Muscle of leg (tissue), 11 donors: ENCODE measurements around the gene AP1S2. TPM values are rescaled to one million over a fixed set of nuclear protein-coding genes. Genes with fewer than 3 reads are reported as not detected.

Experiments
- DNase-seq: peaks from one replicate; pipeline ENCODE4 v3.0.0; 2013
- H3K27ac ChIP-seq: one replicate; pipeline ENCODE4 v1.5.1; 2013; ENCODE audit warnings: mild to moderate bottlenecking, low read length, control low read depth
- H3K27me3 ChIP-seq: one replicate; pipeline ENCODE4 v1.6.1; 2013; ENCODE audit warnings: low read length; ENCODE audit not compliant: control insufficient read depth, insufficient read depth
- H3K36me3 ChIP-seq: one replicate; pipeline ENCODE4 v1.6.1; 2013; ENCODE audit warnings: low read length; ENCODE audit not compliant: control insufficient read depth, insufficient read depth
- H3K4me1 ChIP-seq: one replicate; pipeline ENCODE4 v1.6.1; 2013; ENCODE audit warnings: low read length; ENCODE audit not compliant: control insufficient read depth, insufficient read depth
- H3K4me3 ChIP-seq: one replicate; pipeline ENCODE4 v1.5.1; 2013; ENCODE audit warnings: low read length, control low read depth
- H3K9me3 ChIP-seq: replicated peaks from 2 replicates; pipeline ENCODE4 v1.6.1; 2013; ENCODE audit warnings: low read depth, low read length; ENCODE audit not compliant: control insufficient read depth
- WGBS: methylation state at CpG from one replicate; pipeline ENCODE4 v1.1.5; 2013; ENCODE audit warnings: missing lambda C conversion rate; ENCODE audit not compliant: insufficient coverage; 5-methylcytosine and 5-hydroxymethylcytosine counted together
- polyA plus RNA-seq, 8 donors: library from polyadenylated mRNA; unstranded; fragments of 120-200 nt; gene quantifications; one replicate each; pipeline versions ENCODE4 v1.2.1 to v1.2.3, GENCODE V29; 2013; ENCODE audit warnings: inconsistent platforms in 1 of 8, low replicate concordance in 1 of 8; ENCODE audit not compliant: insufficient read length in 8 of 8, insufficient read depth in 1 of 8
- total RNA-seq: library from RNA; stranded (reverse); fragments of 120-200 nt; gene quantifications from one replicate; pipeline ENCODE4 v1.2.4, GENCODE V29; 2013

The AP1S2 gene
- total and polyA plus RNA-seq, 9 donors, result 36.5 to 50.5 (median 42.5) TPM

GRCh38 chrX:15786915-15787314 is 67.7 kb downstream of the AP1S2 start:
- H3K4me1 ChIP-seq, result peaks cover 5% of the 10 kb centered on the region
- peak; percentile 10 for DNase-seq
- H3K4me3 ChIP-seq, result no peak overlapping the region
- peaks cover 11% of the 10 kb centered on the region for H3K27me3 ChIP-seq
- 78% methylated on average over 2 of the region's 3 CpGs for WGBS
- H3K36me3 ChIP-seq, result peaks cover 9% of the 10 kb centered on the region
- H3K27ac ChIP-seq, result no peak overlapping the region
- H3K9me3 ChIP-seq, result no peaks in the 10 kb centered on the region

GRCh38 chrX:15785176-15785750 is 69.3 kb downstream of the AP1S2 start:
- Histone ChIP-seq H3K27me3 (peaks cover 10% of the 10 kb centered on the region), H3K9me3 (no peaks in the 10 kb centered on the region), H3K36me3 (peaks cover 16% of the 10 kb centered on the region), H3K27ac (no peak overlapping the region), H3K4me3 (no peak overlapping the region), H3K4me1 (peaks cover 5% of the 10 kb centered on the region)
- DNase-seq, result no peak
- WGBS, result 100% methylated on average over 1 of the region's 3 CpGs

GRCh38 chrX:15781961-15782699 is 72.5 kb downstream of the AP1S2 start:
- peaks cover 2% of the 10 kb centered on the region for H3K27me3 ChIP-seq
- no peak overlapping the region for H3K4me3 ChIP-seq
- H3K36me3 ChIP-seq, result peaks cover 18% of the 10 kb centered on the region
- 92% methylated on average over 2 of the region's 13 CpGs for whole genome bisulfite sequencing
- no peaks in the 10 kb centered on the region for H3K9me3 ChIP-seq
- H3K4me1 ChIP-seq, result no peaks in the 10 kb centered on the region
- DNase-seq, result no peak
- no peak overlapping the region for H3K27ac ChIP-seq

Other genes with a start within 250 kb of the AP1S2 start
- 0.13 TPM for gene CLTRN, start 190.0 kb downstream of the AP1S2 start, total RNA-seq
- gene CLTRN, start 190.0 kb downstream of the AP1S2 start, polyA plus RNA-seq, result under 1 TPM; 0.24 to 0.53 (median 0.42) TPM
- gene CA5B, start 116.5 kb downstream of the AP1S2 start, total RNA-seq, result 5.5 TPM
- 1 to 10 TPM; 2.6 to 4.7 (median 3.3) TPM for gene CA5B, start 116.5 kb downstream of the AP1S2 start, polyA plus RNA-seq
- gene ZRSR2, start 64.3 kb downstream of the AP1S2 start, total RNA-seq, result 5.5 TPM
- 10 to 100 TPM; 10.1 to 15.3 (median 11.3) TPM for gene ZRSR2, start 64.3 kb downstream of the AP1S2 start, polyA plus RNA-seq